Liver (tissue), 9 donors: ENCODE results near the gene TBC1D4. TPM values are rescaled to one million over a fixed set of nuclear protein-coding genes. Genes with fewer than 3 reads are reported as not detected.

Source experiments
- DNase-seq: peaks from one replicate; pipeline ENCODE4 v3.0.0-alpha.2; 2017; ENCODE audit warnings: low spot score
- H3K27ac ChIP-seq, 2 donors: one replicate each; pipeline ENCODE4 v1.7.0; 2013; ENCODE audit warnings: inconsistent platforms in 2 of 2, low read length in 2 of 2, control low read depth in 1 of 2, low read depth in 1 of 2, mild to moderate bottlenecking in 1 of 2
- H3K27me3 ChIP-seq, 4 donors: one replicate each; pipeline versions ENCODE4 v1.6.1 to v1.7.0; 2013; ENCODE audit warnings: low read length in 3 of 4, inconsistent platforms in 1 of 4, mild to moderate bottlenecking in 1 of 4, moderate library complexity in 1 of 4; ENCODE audit not compliant: control insufficient read depth in 4 of 4, insufficient read depth in 4 of 4
- H3K36me3 ChIP-seq, 4 donors: one replicate each; pipeline versions ENCODE4 v1.6.1 to v1.7.0; 2013; ENCODE audit warnings: low read length in 3 of 4, mild to moderate bottlenecking in 3 of 4, low read depth in 1 of 4, moderate library complexity in 1 of 4; ENCODE audit not compliant: control insufficient read depth in 4 of 4, insufficient read depth in 3 of 4
- H3K4me1 ChIP-seq, 4 donors: one replicate each; pipeline versions ENCODE4 v1.6.1 to v1.7.0; 2013; ENCODE audit warnings: low read length in 3 of 4, mild to moderate bottlenecking in 3 of 4, moderate library complexity in 1 of 4; ENCODE audit not compliant: control insufficient read depth in 4 of 4, insufficient read depth in 4 of 4
- H3K4me3 ChIP-seq, 3 donors: one replicate each; pipeline versions ENCODE4 v1.6.1 to v1.7.0; 2013; ENCODE audit warnings: low read length in 3 of 3, control low read depth in 1 of 3, low read depth in 1 of 3, mild to moderate bottlenecking in 1 of 3
- H3K9ac ChIP-seq, 2 donors: one replicate each; pipeline ENCODE4 v1.7.0; 2013; ENCODE audit warnings: low read length in 2 of 2, mild to moderate bottlenecking in 2 of 2, moderate library complexity in 2 of 2, control low read depth in 1 of 2, low read depth in 1 of 2
- H3K9me3 ChIP-seq, 4 donors: one replicate each; pipeline versions ENCODE4 v1.6.1 to v1.7.0; 2013; ENCODE audit warnings: low read length in 3 of 4; ENCODE audit not compliant: control insufficient read depth in 4 of 4
- EGR1 ChIP-seq, 2 donors: IDR thresholded peaks; 2 replicates each; pipeline ENCODE4 v1.6.1; 2016 to 2018; ENCODE audit warnings: antibody characterized with exemption in 2 of 2, low read depth in 2 of 2
- FOXA1 ChIP-seq: IDR thresholded peaks from 2 replicates; pipeline ENCODE4 v1.6.1; 2016; ENCODE audit warnings: antibody characterized with exemption
- FOXA2 ChIP-seq: IDR thresholded peaks from 2 replicates; pipeline ENCODE4 v1.6.1; 2016; ENCODE audit warnings: antibody characterized with exemption
- GABPA ChIP-seq, 2 donors: IDR thresholded peaks in 1 of 2; conservative IDR thresholded peaks in 1 of 2; 2 replicates each; pipeline ENCODE4 v1.6.1; 2016; ENCODE audit warnings: antibody characterized with exemption in 2 of 2, mild to moderate bottlenecking in 1 of 2, moderate library complexity in 1 of 2
- HNF4A ChIP-seq, 2 donors: conservative IDR thresholded peaks; 2 replicates each; pipeline ENCODE4 v1.6.1; 2016; ENCODE audit warnings: antibody characterized with exemption in 2 of 2, mild to moderate bottlenecking in 2 of 2
- HNF4G ChIP-seq: IDR thresholded peaks from 2 replicates; pipeline ENCODE4 v1.6.1; 2016; ENCODE audit warnings: antibody characterized with exemption
- JUND ChIP-seq, 2 donors: IDR thresholded peaks; 2 replicates each; pipeline ENCODE4 v1.6.1; 2016; ENCODE audit warnings: antibody characterized with exemption in 2 of 2
- NR2F2 ChIP-seq: IDR thresholded peaks from 2 replicates; pipeline ENCODE4 v1.6.1; 2016; ENCODE audit warnings: antibody characterized with exemption
- RAD21 ChIP-seq, 2 donors: IDR thresholded peaks; 2 replicates each; pipeline ENCODE4 v1.6.1; 2016; ENCODE audit warnings: antibody characterized with exemption in 2 of 2, mild to moderate bottlenecking in 2 of 2
- RXRA ChIP-seq, 2 donors: IDR thresholded peaks; 2 replicates each; pipeline ENCODE4 v1.6.1; 2017 to 2018; ENCODE audit warnings: antibody characterized with exemption in 2 of 2, mild to moderate bottlenecking in 1 of 2
- SP1 ChIP-seq: IDR thresholded peaks from 2 replicates; pipeline ENCODE4 v1.6.1; 2018; ENCODE audit warnings: antibody characterized with exemption, mild to moderate bottlenecking
- TAF1 ChIP-seq: conservative IDR thresholded peaks from 2 replicates; pipeline ENCODE4 v1.6.1; 2016; ENCODE audit warnings: antibody characterized with exemption, mild to moderate bottlenecking
- YY1 ChIP-seq: IDR thresholded peaks from 2 replicates; pipeline ENCODE4 v1.6.1; 2016; ENCODE audit warnings: antibody characterized with exemption, mild to moderate bottlenecking
- WGBS: extraction: QIAGEN DNeasy Blood & Tissue Kit; methylation state at CpG from one replicate; pipeline ENCODE4 v1.1.7; 2013; 5-methylcytosine and 5-hydroxymethylcytosine counted together
- polyA plus RNA-seq, 2 donors: library from polyadenylated mRNA; stranded (reverse) in 1 of 2; unstranded in 1 of 2; fragments of 200-250 nt in 1 of 2; fragments of >200 nt in 1 of 2; fragmentation: Nextera tagmentation in 1 of 2; extraction: Ambion mirVana in 1 of 2; gene quantifications; one replicate each; pipeline versions ENCODE4 v1.2.1 to v1.2.3, GENCODE V29; 2013 to 2015
- total RNA-seq, 2 donors: library from RNA; depleted of rRNA; stranded (reverse); fragments of >200 nt; gene quantifications; one replicate each; pipeline ENCODE4 v1.2.3, GENCODE V29; 2014
- TF ChIP-seq, protein P1 (sequence below): IDR thresholded peaks from 2 replicates; pipeline ENCODE4 v1.6.1; 2016; ENCODE audit warnings: antibody characterized with exemption
- TF ChIP-seq, protein P2 (sequence below): IDR thresholded peaks from 2 replicates; pipeline ENCODE4 v1.6.1; 2016; ENCODE audit warnings: antibody characterized with exemption
- TF ChIP-seq, protein P3 (sequence below): IDR thresholded peaks from 2 replicates; pipeline ENCODE4 v1.6.1; 2016; ENCODE audit warnings: antibody characterized with exemption
- TF ChIP-seq, protein P4 (sequence below): fragments of 150-350 bp; IDR thresholded peaks from 2 replicates; pipeline ENCODE4 v1.5.1; 2017; ENCODE audit warnings: improper control_type of control experiment, low read depth, low read length; ENCODE audit not compliant: missing input control
- TF ChIP-seq, protein P5 (sequence below): IDR thresholded peaks from 2 replicates; pipeline ENCODE4 v1.6.1; 2016; ENCODE audit warnings: antibody characterized with exemption, mild to moderate bottlenecking
- donor health status: healthy.
- donor health status: healthy.
- donor health status: healthy.
- donor health status: healthy.
- donor health status: healthy.

Gene TBC1D4
- total and polyA plus RNA-seq, 4 donors, result 2.3 to 11.1 (median 6.5) TPM

DNA sequence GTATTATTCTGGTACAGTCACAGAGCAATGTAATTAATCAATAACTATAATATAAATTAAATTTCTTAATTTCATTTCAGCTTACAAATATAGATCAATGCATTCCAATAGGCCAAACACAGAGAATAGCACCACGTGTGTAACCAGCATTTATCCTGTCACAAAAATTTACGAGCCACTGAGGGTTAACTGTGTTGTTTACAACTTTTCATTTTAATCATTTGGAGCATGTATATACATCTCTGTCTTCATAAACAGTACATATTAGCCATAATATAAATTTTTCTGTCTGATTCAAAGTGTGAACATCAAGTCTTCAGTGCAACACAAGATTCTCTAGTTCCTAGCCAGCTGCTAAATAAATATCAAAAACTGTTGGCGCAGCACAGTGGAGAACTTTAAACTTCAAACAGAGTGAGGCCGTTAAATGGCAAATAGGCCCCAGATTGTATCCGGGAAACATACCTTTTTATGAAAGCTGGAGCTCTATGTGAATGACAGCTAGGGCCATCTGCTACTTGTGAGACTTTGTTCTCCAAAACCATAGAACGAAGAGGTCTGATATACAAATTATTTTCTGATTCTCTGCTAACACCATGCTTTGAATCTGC lies 105.1 kb downstream of the TBC1D4 start:
- no peaks in the 10 kb centered on the region for H3K9me3 ChIP-seq
- 49% methylated on average over 6 of the region's 6 CpGs for WGBS
- no peak for DNase-seq
- no peaks in the 10 kb centered on the region for H3K27me3 ChIP-seq
- TF ChIP-seq JUND (IDR thresholded peaks at IDR 0.05), result no peak
- TF ChIP-seq FOXA1, result peak; percentile 12
- TF ChIP-seq, protein P1, sequence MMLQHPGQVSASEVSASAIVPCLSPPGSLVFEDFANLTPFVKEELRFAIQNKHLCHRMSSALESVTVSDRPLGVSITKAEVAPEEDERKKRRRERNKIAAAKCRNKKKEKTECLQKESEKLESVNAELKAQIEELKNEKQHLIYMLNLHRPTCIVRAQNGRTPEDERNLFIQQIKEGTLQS, result no peak
- TF ChIP-seq NR2F2, result no peak
- TF ChIP-seq, protein P2, sequence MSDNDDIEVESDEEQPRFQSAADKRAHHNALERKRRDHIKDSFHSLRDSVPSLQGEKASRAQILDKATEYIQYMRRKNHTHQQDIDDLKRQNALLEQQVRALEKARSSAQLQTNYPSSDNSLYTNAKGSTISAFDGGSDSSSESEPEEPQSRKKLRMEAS, result no peak
- TF ChIP-seq, protein P3, sequence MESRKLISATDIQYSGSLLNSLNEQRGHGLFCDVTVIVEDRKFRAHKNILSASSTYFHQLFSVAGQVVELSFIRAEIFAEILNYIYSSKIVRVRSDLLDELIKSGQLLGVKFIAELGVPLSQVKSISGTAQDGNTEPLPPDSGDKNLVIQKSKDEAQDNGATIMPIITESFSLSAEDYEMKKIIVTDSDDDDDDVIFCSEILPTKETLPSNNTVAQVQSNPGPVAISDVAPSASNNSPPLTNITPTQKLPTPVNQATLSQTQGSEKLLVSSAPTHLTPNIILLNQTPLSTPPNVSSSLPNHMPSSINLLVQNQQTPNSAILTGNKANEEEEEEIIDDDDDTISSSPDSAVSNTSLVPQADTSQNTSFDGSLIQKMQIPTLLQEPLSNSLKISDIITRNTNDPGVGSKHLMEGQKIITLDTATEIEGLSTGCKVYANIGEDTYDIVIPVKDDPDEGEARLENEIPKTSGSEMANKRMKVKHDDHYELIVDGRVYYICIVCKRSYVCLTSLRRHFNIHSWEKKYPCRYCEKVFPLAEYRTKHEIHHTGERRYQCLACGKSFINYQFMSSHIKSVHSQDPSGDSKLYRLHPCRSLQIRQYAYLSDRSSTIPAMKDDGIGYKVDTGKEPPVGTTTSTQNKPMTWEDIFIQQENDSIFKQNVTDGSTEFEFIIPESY, result peak; percentile 26
- no peak for TF ChIP-seq EGR1 (IDR thresholded peaks at IDR 0.05; ENCODE audit: low read depth in 2 of 2)
- TF ChIP-seq YY1, result peak; percentile 60
- TF ChIP-seq, protein P4, sequence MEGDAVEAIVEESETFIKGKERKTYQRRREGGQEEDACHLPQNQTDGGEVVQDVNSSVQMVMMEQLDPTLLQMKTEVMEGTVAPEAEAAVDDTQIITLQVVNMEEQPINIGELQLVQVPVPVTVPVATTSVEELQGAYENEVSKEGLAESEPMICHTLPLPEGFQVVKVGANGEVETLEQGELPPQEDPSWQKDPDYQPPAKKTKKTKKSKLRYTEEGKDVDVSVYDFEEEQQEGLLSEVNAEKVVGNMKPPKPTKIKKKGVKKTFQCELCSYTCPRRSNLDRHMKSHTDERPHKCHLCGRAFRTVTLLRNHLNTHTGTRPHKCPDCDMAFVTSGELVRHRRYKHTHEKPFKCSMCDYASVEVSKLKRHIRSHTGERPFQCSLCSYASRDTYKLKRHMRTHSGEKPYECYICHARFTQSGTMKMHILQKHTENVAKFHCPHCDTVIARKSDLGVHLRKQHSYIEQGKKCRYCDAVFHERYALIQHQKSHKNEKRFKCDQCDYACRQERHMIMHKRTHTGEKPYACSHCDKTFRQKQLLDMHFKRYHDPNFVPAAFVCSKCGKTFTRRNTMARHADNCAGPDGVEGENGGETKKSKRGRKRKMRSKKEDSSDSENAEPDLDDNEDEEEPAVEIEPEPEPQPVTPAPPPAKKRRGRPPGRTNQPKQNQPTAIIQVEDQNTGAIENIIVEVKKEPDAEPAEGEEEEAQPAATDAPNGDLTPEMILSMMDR, result no peak
- peak; percentile 43 for TF ChIP-seq FOXA2
- TF ChIP-seq, protein P5, sequence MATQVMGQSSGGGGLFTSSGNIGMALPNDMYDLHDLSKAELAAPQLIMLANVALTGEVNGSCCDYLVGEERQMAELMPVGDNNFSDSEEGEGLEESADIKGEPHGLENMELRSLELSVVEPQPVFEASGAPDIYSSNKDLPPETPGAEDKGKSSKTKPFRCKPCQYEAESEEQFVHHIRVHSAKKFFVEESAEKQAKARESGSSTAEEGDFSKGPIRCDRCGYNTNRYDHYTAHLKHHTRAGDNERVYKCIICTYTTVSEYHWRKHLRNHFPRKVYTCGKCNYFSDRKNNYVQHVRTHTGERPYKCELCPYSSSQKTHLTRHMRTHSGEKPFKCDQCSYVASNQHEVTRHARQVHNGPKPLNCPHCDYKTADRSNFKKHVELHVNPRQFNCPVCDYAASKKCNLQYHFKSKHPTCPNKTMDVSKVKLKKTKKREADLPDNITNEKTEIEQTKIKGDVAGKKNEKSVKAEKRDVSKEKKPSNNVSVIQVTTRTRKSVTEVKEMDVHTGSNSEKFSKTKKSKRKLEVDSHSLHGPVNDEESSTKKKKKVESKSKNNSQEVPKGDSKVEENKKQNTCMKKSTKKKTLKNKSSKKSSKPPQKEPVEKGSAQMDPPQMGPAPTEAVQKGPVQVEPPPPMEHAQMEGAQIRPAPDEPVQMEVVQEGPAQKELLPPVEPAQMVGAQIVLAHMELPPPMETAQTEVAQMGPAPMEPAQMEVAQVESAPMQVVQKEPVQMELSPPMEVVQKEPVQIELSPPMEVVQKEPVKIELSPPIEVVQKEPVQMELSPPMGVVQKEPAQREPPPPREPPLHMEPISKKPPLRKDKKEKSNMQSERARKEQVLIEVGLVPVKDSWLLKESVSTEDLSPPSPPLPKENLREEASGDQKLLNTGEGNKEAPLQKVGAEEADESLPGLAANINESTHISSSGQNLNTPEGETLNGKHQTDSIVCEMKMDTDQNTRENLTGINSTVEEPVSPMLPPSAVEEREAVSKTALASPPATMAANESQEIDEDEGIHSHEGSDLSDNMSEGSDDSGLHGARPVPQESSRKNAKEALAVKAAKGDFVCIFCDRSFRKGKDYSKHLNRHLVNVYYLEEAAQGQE, result no peak
- TF ChIP-seq GABPA (IDR thresholded peaks at IDR 0.05 in 1 of 2, conservative IDR thresholded peaks at IDR 0.05 in 1 of 2), result no peak
- TF ChIP-seq HNF4G, result no peak
- peak; percentile 45 for TF ChIP-seq SP1
- TF ChIP-seq HNF4A (conservative IDR thresholded peaks at IDR 0.05), result peak; percentile 49 to 60
- no peak for TF ChIP-seq TAF1
- TF ChIP-seq RAD21 (IDR thresholded peaks at IDR 0.05), result peak; percentile 28 to 35
- TF ChIP-seq RXRA (IDR thresholded peaks at IDR 0.05), result peak in 1 of 2 donors; percentile 38
- no peak overlapping the region for H3K9ac ChIP-seq
- no peaks in the 10 kb centered on the region for H3K36me3 ChIP-seq
- no peak overlapping the region for H3K27ac ChIP-seq
- H3K4me3 ChIP-seq, result no peak overlapping the region
- peaks cover 4 to 9% (median 5%) of the 10 kb centered on the region in 4 donors for H3K4me1 ChIP-seq
